ENCODE measurements around the gene F8. TPM values are rescaled to one million over a fixed set of nuclear protein-coding genes. Genes with fewer than 3 reads are reported as not detected.
A peak's percentile ranks its signal among the peaks of the same experiment; 100 is the strongest.
"Not testable (repeated sequence)": the region's sequence is repeated elsewhere in the genome, so short reads cannot be mapped to it uniquely, and the experiment has no call there.

The F8 gene
- total RNA-seq, 1 experiment from 2014 or later: 7.1 TPM

- in situ Hi-C loops (cut with HindIII; ENCODE audit: low pct_unique_long_range_greater_than_20kb, low sequenced_read_pairs): no loop called here
- no peak for DNase-seq (ENCODE audit: low read depth)
Measured at GRCh38 chrX:154998204-154998880, 24.2 kb downstream of the F8 start.

GRCh38 chrX:154991476-154991875, 31.0 kb downstream of the F8 start:
- no peak for DNase-seq (ENCODE audit: low read depth)
- in situ Hi-C loops (cut with HindIII; ENCODE audit: low pct_unique_long_range_greater_than_20kb, low sequenced_read_pairs): no loop called here

GRCh38 chrX:154991039-154991438, 31.5 kb downstream of the F8 start:
- in situ Hi-C loops (cut with HindIII; ENCODE audit: low pct_unique_long_range_greater_than_20kb, low sequenced_read_pairs): no loop called here
- DNase-seq (ENCODE audit: low read depth): no peak

GRCh38 chrX:154990496-154990895, 32.0 kb downstream of the F8 start:
- in situ Hi-C loops (cut with HindIII; ENCODE audit: low pct_unique_long_range_greater_than_20kb, low sequenced_read_pairs): no loop called here
- DNase-seq (ENCODE audit: low read depth): no peak

- DNase-seq (ENCODE audit: low read depth): no peak
- in situ Hi-C loops (cut with HindIII; ENCODE audit: low pct_unique_long_range_greater_than_20kb, low sequenced_read_pairs): no loop called here
Measured at GRCh38 chrX:154988719-154989118, 33.8 kb downstream of the F8 start.

- DNase-seq (ENCODE audit: low read depth): no peak
- in situ Hi-C loops (cut with HindIII; ENCODE audit: low pct_unique_long_range_greater_than_20kb, low sequenced_read_pairs): no loop called here
Measured at GRCh38 chrX:154987940-154988339, 34.6 kb downstream of the F8 start.

GRCh38 chrX:154986826-154987575, 35.5 kb downstream of the F8 start:
- in situ Hi-C loops (cut with HindIII; ENCODE audit: low pct_unique_long_range_greater_than_20kb, low sequenced_read_pairs): no loop called here
- no peak for DNase-seq (ENCODE audit: low read depth)

- in situ Hi-C loops (cut with HindIII; ENCODE audit: low pct_unique_long_range_greater_than_20kb, low sequenced_read_pairs): no loop called here
- DNase-seq (ENCODE audit: low read depth): no peak
Measured at GRCh38 chrX:154981116-154981411, 41.5 kb downstream of the F8 start.

GRCh38 chrX:154980330-154981115, 42.0 kb downstream of the F8 start:
- in situ Hi-C loops (cut with HindIII; ENCODE audit: low pct_unique_long_range_greater_than_20kb, low sequenced_read_pairs): no loop called here
- peak; percentile 66 for DNase-seq (ENCODE audit: low read depth)

- no peak for DNase-seq (ENCODE audit: low read depth)
- in situ Hi-C loops (cut with HindIII; ENCODE audit: low pct_unique_long_range_greater_than_20kb, low sequenced_read_pairs): no loop called here
Measured at GRCh38 chrX:154979629-154980028, 42.9 kb downstream of the F8 start.

GRCh38 chrX:154968353-154968752, 54.2 kb downstream of the F8 start:
- in situ Hi-C loops (cut with HindIII; ENCODE audit: low pct_unique_long_range_greater_than_20kb, low sequenced_read_pairs): no loop called here

GRCh38 chrX:154967603-154968002, 54.9 kb downstream of the F8 start:
- DNase-seq (ENCODE audit: low read depth): no peak
- in situ Hi-C loops (cut with HindIII; ENCODE audit: low pct_unique_long_range_greater_than_20kb, low sequenced_read_pairs): no loop called here

More at GRCh38 chrX:154968353-154968752, 54.2 kb downstream of the F8 start:
- no peak for DNase-seq (ENCODE audit: low read depth)

GRCh38 chrX:154961947-154962346, 60.6 kb downstream of the F8 start:
- no peak for DNase-seq (ENCODE audit: low read depth)
- in situ Hi-C loops (cut with HindIII; ENCODE audit: low pct_unique_long_range_greater_than_20kb, low sequenced_read_pairs): no loop called here

- DNase-seq (ENCODE audit: low read depth); in situ Hi-C loops (cut with HindIII; ENCODE audit: low pct_unique_long_range_greater_than_20kb, low sequenced_read_pairs): not testable (repeated sequence)
Measured at GRCh38 chrX:154955799-154956198, 66.7 kb downstream of the F8 start.

GRCh38 chrX:154939265-154939664, 83.3 kb downstream of the F8 start:
- DNase-seq (ENCODE audit: low read depth); in situ Hi-C loops (cut with HindIII; ENCODE audit: low pct_unique_long_range_greater_than_20kb, low sequenced_read_pairs): not testable (repeated sequence)

- in situ Hi-C loops (cut with HindIII; ENCODE audit: low pct_unique_long_range_greater_than_20kb, low sequenced_read_pairs); DNase-seq (ENCODE audit: low read depth): not testable (repeated sequence)
Measured at GRCh38 chrX:154924771-154925170, 97.8 kb downstream of the F8 start.

GRCh38 chrX:154918060-154918483, 104.5 kb downstream of the F8 start:
- DNase-seq (ENCODE audit: low read depth): peak; percentile 58
- in situ Hi-C loops (cut with HindIII; ENCODE audit: low pct_unique_long_range_greater_than_20kb, low sequenced_read_pairs): no loop called here

- in situ Hi-C loops (cut with HindIII; ENCODE audit: low pct_unique_long_range_greater_than_20kb, low sequenced_read_pairs): no loop called here
- DNase-seq (ENCODE audit: low read depth): no peak
Measured at GRCh38 chrX:154914052-154914451, 108.5 kb downstream of the F8 start.

- in situ Hi-C loops (cut with HindIII; ENCODE audit: low pct_unique_long_range_greater_than_20kb, low sequenced_read_pairs); DNase-seq (ENCODE audit: low read depth): not testable (repeated sequence)
Measured at GRCh38 chrX:154910528-154910927, 112.0 kb downstream of the F8 start.
